Spleen (tissue), 7 donors: ENCODE measurements around the gene BRSK2.

Source experiments
- POLR2A ChIP-seq, 3 donors: fragments of 450-650 bp; IDR thresholded peaks; one replicate each; pipeline ENCODE4 v1.5.1; 2017; ENCODE audit warnings: antibody characterized with exemption in 3 of 3, mild to moderate bottlenecking in 1 of 3
- POLR2AphosphoS5 ChIP-seq, 3 donors: sonication (generic); formaldehyde crosslinking; IDR thresholded peaks; one replicate each; pipeline ENCODE4 v1.5.1; 2017; ENCODE audit warnings: antibody characterized with exemption in 3 of 3
- TF ChIP-seq, protein P1 (sequence below), 11 experiments: fragments of 200-600 bp in 7 of 11; fragments of 450-650 bp in 4 of 11; sonication (generic) in 4 of 11; IDR thresholded peaks in 8 of 11; conservative IDR thresholded peaks in 3 of 11; 1 replicate in 7 of 11; 2 replicates in 4 of 11; pipeline versions ENCODE4 v1.4.0 to v1.8.0; 2016 to 2021; ENCODE audit warnings: antibody characterized with exemption in 11 of 11, inconsistent platforms in 4 of 11, mild to moderate bottlenecking in 1 of 11
- donor health status: DM: no; HTN: no; CAD: no; lungs with moderate emphysema.
- donor health status: DM: no; HTN: no; CAD: no.
- donor health status: DM: no; HTN: no; CAD: no.

DNA sequence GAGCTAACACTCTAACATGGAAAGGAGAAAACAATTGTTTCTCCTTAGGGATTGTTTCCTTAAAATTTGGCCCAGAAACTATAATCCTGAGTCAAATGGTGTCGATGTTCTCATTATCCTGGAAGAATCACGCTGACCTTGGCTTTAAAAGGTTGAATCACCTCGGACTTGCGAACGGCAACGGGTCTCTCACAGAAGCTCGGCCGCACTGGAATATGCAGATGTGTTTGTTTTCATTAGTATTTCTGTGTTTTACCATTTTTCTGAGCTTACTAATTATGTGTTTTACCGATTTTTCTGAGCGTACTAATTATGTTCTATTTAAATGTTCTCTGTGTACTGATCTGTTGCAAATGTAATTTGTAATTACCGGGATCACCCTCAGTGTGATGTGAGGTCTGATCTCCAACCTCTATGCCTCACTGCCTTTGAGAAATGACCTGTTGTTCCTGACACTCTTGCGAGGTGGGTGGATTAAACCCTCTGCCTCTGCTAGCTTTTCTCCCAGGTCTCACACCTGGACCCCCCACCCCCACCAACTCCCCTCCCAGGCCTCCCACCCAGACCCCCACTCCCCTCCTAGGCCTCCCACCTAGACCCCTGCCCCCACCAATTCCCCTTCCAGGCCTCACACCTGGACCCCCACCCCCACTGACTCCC lies 38.3 kb upstream of the BRSK2 start:
- TF ChIP-seq POLR2AphosphoS5 (IDR thresholded peaks at IDR 0.05) = no peak
- TF ChIP-seq, protein P1, sequence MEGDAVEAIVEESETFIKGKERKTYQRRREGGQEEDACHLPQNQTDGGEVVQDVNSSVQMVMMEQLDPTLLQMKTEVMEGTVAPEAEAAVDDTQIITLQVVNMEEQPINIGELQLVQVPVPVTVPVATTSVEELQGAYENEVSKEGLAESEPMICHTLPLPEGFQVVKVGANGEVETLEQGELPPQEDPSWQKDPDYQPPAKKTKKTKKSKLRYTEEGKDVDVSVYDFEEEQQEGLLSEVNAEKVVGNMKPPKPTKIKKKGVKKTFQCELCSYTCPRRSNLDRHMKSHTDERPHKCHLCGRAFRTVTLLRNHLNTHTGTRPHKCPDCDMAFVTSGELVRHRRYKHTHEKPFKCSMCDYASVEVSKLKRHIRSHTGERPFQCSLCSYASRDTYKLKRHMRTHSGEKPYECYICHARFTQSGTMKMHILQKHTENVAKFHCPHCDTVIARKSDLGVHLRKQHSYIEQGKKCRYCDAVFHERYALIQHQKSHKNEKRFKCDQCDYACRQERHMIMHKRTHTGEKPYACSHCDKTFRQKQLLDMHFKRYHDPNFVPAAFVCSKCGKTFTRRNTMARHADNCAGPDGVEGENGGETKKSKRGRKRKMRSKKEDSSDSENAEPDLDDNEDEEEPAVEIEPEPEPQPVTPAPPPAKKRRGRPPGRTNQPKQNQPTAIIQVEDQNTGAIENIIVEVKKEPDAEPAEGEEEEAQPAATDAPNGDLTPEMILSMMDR (IDR thresholded peaks at IDR 0.05 in 8 of 11, conservative IDR thresholded peaks at IDR 0.05 in 3 of 11) = no peak
- TF ChIP-seq POLR2A (IDR thresholded peaks at IDR 0.05) = no peak
